ENCODE results near the gene CDT1.

DNA sequence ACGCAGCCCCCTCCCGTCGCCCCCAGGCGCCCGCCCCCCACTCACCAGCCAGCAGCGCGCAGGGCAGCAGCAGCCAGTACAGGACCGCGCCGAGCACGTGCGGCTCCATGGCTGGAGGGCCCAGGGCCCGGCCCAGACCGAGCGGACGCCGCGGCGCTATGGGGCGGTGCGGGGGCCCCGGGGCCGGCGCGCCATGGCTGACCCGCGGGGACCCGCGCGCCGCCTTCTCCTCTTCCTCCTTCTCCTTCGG lies 18.8 kb upstream of the CDT1 start:
- no peak for TF ChIP-seq POLR2A (IDR thresholded peaks at IDR 0.05)
- TF ChIP-seq, protein P1, sequence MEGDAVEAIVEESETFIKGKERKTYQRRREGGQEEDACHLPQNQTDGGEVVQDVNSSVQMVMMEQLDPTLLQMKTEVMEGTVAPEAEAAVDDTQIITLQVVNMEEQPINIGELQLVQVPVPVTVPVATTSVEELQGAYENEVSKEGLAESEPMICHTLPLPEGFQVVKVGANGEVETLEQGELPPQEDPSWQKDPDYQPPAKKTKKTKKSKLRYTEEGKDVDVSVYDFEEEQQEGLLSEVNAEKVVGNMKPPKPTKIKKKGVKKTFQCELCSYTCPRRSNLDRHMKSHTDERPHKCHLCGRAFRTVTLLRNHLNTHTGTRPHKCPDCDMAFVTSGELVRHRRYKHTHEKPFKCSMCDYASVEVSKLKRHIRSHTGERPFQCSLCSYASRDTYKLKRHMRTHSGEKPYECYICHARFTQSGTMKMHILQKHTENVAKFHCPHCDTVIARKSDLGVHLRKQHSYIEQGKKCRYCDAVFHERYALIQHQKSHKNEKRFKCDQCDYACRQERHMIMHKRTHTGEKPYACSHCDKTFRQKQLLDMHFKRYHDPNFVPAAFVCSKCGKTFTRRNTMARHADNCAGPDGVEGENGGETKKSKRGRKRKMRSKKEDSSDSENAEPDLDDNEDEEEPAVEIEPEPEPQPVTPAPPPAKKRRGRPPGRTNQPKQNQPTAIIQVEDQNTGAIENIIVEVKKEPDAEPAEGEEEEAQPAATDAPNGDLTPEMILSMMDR (IDR thresholded peaks at IDR 0.05): no peak

Data from Peyer's patch (tissue), 4 donors.